Measurements from ENCODE around the gene MIA.

DNA sequence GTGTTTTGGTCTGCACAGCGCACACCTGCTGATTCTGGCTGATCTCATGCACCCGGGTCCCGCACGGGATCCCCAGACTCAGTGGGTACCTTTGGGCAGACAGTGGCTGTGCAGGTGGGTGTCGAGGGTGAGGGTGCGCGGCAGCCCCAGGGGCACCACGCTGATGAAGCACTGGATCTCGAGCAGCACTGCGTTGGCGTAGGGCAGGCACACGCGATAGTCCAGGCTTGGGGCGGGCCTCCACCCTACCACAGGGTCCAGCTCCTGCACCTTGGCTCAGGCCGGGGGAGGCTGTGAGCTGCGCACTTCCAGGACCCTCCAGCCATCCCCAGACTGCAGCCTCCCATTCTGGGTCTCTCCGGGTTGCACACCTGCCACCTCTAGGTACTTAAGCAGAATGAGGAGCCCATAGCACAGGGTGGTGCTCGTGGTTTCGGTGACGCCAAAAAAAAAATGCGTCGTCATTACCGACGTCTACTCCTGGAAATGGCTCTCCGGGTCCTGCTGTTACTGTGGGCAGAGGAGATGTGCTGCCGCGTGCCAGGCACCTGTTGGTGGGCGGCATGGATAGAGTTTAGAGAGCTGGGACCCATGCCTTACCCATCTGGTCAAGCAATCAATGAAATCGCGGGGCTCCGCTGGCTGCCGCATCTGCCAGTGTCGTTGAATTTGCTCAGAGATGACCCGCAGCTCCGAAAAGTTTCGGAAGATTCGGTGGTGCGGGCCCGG is 34.2 kb downstream of the MIA start:
- TF ChIP-seq CTCF (IDR thresholded peaks at IDR 0.05) (no peak), EP300 (IDR thresholded peaks at IDR 0.05) (no peak)

All from tibial nerve (tissue), 4 donors.